Activated CD4-positive, alpha-beta T cell treated with anti-CD3 and anti-CD28 coated beads, Interleukin-2, amount 10 ng/mL, durations not matched to agents 7 days and 5 days (primary cell): Measurements from ENCODE around the gene ABTB2. TPM values are rescaled to one million over a fixed set of nuclear protein-coding genes. Genes with fewer than 3 reads are reported as not detected.
"Not testable (repeated sequence)": the region's sequence is repeated elsewhere in the genome, so short reads cannot be mapped to it uniquely, and the experiment has no call there.

Source experiments
- CTCF ChIA-PET: fragments of 350-600 bp; sonication (Branson Sonifier 250); formaldehyde crosslinking; loops from one replicate; lab custom pipeline; 2021; ENCODE audit warnings: antibody characterized with exemption; lab: Charles Lee
- POLR2A ChIA-PET: fragments of 350-600 bp; sonication (Branson Sonifier 250); formaldehyde crosslinking; loops from one replicate; lab custom pipeline; 2021; ENCODE audit warnings: antibody characterized with exemption; lab: Charles Lee
- DNase-seq: peaks from one replicate; pipeline ENCODE4 v3.0.0-alpha.2; 2020
- H3K27ac Mint-ChIP-seq: one replicate; pipeline ENCODE4 v1.8.0; 2021; ENCODE audit warnings: mild to moderate bottlenecking, moderate library complexity, mixed read lengths
- H3K27me3 Mint-ChIP-seq: one replicate; pipeline ENCODE4 v1.8.0; 2021; ENCODE audit warnings: mixed read lengths
- H3K36me3 Mint-ChIP-seq: one replicate; pipeline ENCODE4 v1.8.0; 2021; ENCODE audit warnings: low read depth, mixed read lengths
- H3K4me1 Mint-ChIP-seq: one replicate; pipeline ENCODE4 v1.8.0; 2021; ENCODE audit warnings: mixed read lengths
- H3K4me3 Mint-ChIP-seq: one replicate; pipeline ENCODE4 v1.8.0; 2021; ENCODE audit warnings: mild to moderate bottlenecking, moderate library complexity, mixed read lengths
- H3K9me3 Mint-ChIP-seq: one replicate; pipeline ENCODE4 v1.8.0; 2021; ENCODE audit warnings: mixed read lengths
- total RNA-seq, 2 experiments: library from RNA; stranded (reverse); gene quantifications; one replicate each; pipeline ENCODE4 v1.2.3, GENCODE V29; 2021

The ABTB2 gene
- total RNA-seq, 2 experiments from 2014 or later = 0.55 to 0.65 TPM

DNA sequence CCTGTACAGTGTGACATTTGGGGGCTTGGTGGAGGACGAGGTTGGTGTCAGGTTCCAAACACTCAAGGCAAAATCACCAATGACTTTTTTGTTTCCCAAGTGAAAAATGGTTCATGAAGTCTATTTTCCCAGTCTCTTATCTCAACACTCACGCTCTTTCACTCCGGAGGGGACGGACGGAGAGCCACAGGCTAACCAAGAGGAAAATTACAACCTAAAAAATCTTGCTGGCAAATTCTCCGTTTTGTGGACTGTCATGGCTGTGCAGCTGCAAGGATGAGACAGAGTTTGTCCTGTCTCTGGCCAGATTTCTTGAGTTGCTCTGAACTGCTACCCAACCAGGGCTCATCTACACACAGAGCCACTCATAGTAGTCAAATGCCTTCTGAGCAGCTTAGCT, 101.2 kb downstream of the ABTB2 start:
- no peaks in the 10 kb centered on the region for H3K9me3 Mint-ChIP-seq
- H3K4me1 Mint-ChIP-seq = peaks cover 2% of the 10 kb centered on the region
- POLR2A ChIA-PET = no interaction called here
- no peaks in the 10 kb centered on the region for H3K36me3 Mint-ChIP-seq
- H3K4me3 Mint-ChIP-seq = no peak overlapping the region
- CTCF ChIA-PET = no interaction called here
- no peak overlapping the region for H3K27ac Mint-ChIP-seq
- no peak for DNase-seq
- peaks cover 13% of the 10 kb centered on the region for H3K27me3 Mint-ChIP-seq

DNA sequence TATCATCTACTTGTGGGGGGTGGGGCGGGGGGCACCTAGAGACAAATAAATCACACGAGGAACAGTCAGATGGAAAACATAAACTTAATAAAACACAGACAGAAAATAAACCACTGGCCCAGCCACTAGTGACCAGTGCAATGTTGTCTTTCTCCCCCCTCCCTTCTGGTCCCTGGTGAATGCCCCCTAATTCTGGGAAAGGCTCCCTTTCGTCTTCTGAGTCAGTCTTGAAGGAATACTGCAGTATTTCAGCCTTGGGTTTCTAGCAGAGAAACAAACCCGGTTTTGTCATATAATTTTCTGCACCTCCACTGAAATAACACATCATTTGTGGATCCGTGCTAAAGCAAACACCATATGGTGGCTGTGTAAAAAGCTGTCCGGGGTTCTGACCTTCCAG, 101.7 kb downstream of the ABTB2 start:
- H3K27ac Mint-ChIP-seq = no peak overlapping the region
- H3K4me3 Mint-ChIP-seq = no peak overlapping the region
- ChIA-PET CTCF (no interaction called here), POLR2A (no interaction called here)
- no peaks in the 10 kb centered on the region for H3K36me3 Mint-ChIP-seq
- no peaks in the 10 kb centered on the region for H3K9me3 Mint-ChIP-seq
- no peak for DNase-seq
- peaks cover 6% of the 10 kb centered on the region for H3K4me1 Mint-ChIP-seq
- peaks cover 17% of the 10 kb centered on the region for H3K27me3 Mint-ChIP-seq

DNA sequence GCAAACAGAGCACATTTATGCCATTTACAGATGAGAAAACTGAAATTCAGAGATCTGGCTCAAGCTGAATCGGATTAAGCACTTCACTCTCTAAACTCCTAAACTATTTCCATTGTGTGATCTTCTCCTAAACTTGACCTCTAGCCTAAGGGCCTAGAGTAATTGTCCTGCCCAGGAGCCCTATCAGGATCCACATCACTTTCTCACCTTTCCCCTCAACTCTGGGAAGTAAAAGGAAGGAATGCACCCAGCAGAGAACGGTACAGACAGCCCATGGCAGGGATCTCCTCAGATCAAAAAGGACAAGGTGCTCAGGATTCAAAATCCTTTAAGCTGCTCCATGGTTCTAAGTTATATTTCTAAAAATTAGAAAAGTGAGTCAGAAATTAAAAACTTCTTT, 102.7 kb downstream of the ABTB2 start:
- H3K4me3 Mint-ChIP-seq = no peak overlapping the region
- peaks cover 26% of the 10 kb centered on the region for H3K27me3 Mint-ChIP-seq
- CTCF ChIA-PET = interaction anchor here (0.6 kb wide), 1 partner anchor 67 kb away, joined by 3 read pairs; no protein-coding TSS in a partner anchor
- no peak overlapping the region for H3K27ac Mint-ChIP-seq
- DNase-seq = no peak
- H3K9me3 Mint-ChIP-seq = no peaks in the 10 kb centered on the region
- peaks cover 17% of the 10 kb centered on the region for H3K4me1 Mint-ChIP-seq
- POLR2A ChIA-PET = no interaction called here
- peaks cover under 1% of the 10 kb centered on the region for H3K36me3 Mint-ChIP-seq

DNA sequence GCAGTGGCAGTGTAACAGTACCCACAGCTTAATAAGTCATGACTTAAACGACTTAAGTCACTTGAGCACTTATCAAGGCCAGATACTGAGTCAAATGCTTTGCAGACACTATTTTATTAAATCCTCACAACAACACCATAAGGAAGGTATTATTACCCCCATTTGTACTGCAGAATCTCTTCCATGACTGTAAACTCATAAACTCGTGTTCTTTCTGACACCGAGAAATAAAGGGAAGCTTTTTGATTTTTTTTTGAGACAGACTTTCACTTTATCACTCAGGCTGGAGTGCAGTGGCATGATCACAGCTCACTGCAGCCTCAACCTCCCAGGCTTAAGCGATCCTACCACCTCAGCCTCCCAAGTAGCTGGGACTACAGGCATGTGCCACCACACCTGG, 103.8 kb downstream of the ABTB2 start:
- ChIA-PET POLR2A (no interaction called here), CTCF (interaction anchor here (0.7 to 1.2 kb wide), 4 partner anchors 11 to 80 kb away, joined by 3 to 6 read pairs (median 3); no protein-coding TSS in a partner anchor)

DNA sequence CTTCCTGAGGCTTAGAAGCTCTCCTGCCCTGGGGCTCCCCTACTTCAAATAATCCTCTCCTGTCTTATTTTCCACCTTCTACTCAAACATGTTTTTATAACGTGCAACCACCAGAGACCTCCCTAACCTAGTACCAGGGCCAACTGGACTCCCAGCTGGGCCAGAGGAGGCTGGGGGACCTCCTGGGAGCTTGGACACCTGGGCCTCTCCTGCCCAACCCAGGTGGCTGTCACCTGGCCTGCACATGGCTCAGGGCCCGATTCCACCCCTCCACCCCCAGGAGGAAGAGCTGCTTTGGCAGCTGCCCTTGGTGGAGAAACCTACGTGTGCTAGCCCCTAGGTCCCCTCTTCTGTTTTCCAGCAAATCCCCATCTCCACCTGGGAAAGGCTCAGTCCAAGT, 105.2 kb downstream of the ABTB2 start:
- peaks cover 30% of the 10 kb centered on the region for H3K27me3 Mint-ChIP-seq
- no peaks in the 10 kb centered on the region for H3K9me3 Mint-ChIP-seq
- H3K4me3 Mint-ChIP-seq = no peak overlapping the region
- peaks cover 4% of the 10 kb centered on the region for H3K36me3 Mint-ChIP-seq
- POLR2A ChIA-PET = no interaction called here
- H3K4me1 Mint-ChIP-seq = peaks cover 41% of the 10 kb centered on the region
- CTCF ChIA-PET = interaction anchor here (1.3 to 1.6 kb wide), 2 partner anchors 38 to 39 kb away, joined by 3 to 5 read pairs; no protein-coding TSS in a partner anchor
- no peak overlapping the region for H3K27ac Mint-ChIP-seq
- no peak for DNase-seq

More for the DNA sequence above, 103.8 kb downstream of the ABTB2 start:
- no peaks in the 10 kb centered on the region for H3K9me3 Mint-ChIP-seq
- H3K4me3 Mint-ChIP-seq = no peak overlapping the region
- peaks cover 4% of the 10 kb centered on the region for H3K36me3 Mint-ChIP-seq
- peaks cover 28% of the 10 kb centered on the region for H3K4me1 Mint-ChIP-seq
- DNase-seq = no peak
- H3K27me3 Mint-ChIP-seq = peaks cover 30% of the 10 kb centered on the region
- no peak overlapping the region for H3K27ac Mint-ChIP-seq

DNA sequence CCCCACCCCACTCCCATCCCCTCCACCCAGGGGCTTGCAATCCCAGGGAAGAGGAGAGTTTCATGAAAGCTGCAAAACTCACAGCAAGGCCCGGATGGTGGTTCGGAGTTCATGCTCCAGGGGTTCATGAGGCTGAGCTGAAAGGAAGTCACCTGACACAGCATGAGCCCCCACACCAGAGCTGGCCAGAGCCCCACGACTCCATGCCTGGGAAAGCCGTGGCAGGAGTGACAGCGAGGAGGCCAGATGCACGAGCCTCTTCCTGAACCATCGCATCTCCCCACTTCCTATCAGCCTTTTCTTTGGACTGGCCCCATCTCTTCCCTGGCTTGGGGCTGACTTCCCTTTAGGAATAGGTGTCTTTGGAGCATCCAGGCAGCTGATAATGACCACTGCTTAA, 105.8 kb downstream of the ABTB2 start:
- CTCF ChIA-PET = interaction anchor here (1.3 to 1.6 kb wide), 2 partner anchors 37 to 40 kb away, joined by 3 to 5 read pairs; no protein-coding TSS in a partner anchor
- POLR2A ChIA-PET = no interaction called here
- H3K4me3 Mint-ChIP-seq = no peak overlapping the region
- H3K4me1 Mint-ChIP-seq = peaks cover 47% of the 10 kb centered on the region
- H3K9me3 Mint-ChIP-seq = no peaks in the 10 kb centered on the region
- peaks cover 4% of the 10 kb centered on the region for H3K36me3 Mint-ChIP-seq
- no peak overlapping the region for H3K27ac Mint-ChIP-seq
- DNase-seq = no peak
- H3K27me3 Mint-ChIP-seq = peaks cover 29% of the 10 kb centered on the region

DNA sequence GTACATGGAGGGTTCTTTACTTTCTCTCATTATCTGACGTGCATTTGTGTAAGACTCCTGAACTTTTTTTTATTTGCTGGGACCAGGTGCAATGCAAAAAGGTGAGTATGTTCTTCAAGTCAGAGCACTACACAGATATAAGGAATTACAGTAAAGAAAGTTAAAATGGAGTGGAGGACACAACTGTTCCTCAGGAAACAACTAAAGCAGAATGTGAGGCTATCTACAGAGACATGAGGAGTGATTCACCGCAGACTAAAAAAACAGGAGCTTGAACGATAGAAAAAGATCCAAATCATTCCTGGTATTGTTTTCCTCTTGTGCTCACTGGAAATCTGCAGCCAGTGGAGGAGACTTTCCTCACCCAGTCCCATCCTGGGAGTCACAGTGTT, 106.2 kb downstream of the ABTB2 start:
- peaks cover 48% of the 10 kb centered on the region for H3K4me1 Mint-ChIP-seq
- peaks cover 28% of the 10 kb centered on the region for H3K27me3 Mint-ChIP-seq
- H3K4me3 Mint-ChIP-seq = no peak overlapping the region
- H3K9me3 Mint-ChIP-seq = no peaks in the 10 kb centered on the region
- H3K36me3 Mint-ChIP-seq = peaks cover 4% of the 10 kb centered on the region
- CTCF ChIA-PET = interaction anchor here (1.1 to 1.2 kb wide), 2 partner anchors 11 to 85 kb away, joined by 3 to 4 read pairs; no protein-coding TSS in a partner anchor
- no peak for DNase-seq
- POLR2A ChIA-PET = interaction anchor here (0.7 kb wide), 1 partner anchor 9 kb away, joined by 3 read pairs; no protein-coding TSS in a partner anchor
- peak overlapping the region; percentile 63 for H3K27ac Mint-ChIP-seq

DNA sequence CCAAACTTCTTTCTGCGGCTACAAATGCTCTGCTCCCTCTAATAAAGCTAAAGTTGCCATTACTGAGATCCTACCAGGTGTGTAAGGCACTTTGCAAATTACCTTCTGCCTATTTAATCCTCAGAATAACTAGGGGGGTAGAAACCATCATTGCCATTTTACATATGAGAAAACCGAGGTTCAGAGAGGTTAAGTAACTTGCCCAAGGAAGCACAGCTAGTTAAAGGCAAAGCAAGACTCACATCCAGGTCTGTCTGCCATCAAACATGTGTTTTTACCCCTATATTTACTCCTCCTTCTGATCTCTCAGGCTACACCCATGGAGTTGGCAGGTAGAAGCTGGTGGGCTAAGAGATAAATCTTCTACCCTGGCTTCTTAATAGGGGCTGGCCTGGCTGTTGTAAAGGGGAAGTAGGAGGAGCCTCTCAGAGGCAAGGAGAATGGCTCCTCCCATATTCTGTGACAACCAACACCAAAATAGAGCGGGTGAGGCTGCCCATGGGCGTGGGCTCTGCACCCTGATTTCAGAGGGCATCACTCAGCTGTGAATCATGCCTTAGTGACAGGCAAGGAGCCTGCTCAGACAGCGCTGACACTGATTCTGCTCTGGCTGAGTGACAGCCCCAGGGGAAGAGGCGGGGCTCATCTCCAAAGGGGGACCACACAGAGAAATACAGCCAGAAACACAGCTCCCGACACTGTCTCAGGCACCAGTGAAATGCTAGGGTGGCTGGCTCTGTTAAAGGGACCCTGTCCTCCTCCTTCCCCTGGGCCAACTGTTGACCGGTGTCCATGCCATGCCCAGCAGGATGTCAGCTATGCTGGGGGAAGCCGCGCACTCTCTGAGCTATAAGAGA, 106.8 kb downstream of the ABTB2 start:
- CTCF ChIA-PET = interaction anchor here (0.8 to 2.2 kb wide), 6 partner anchors 12 to 177 kb away, joined by 3 to 4 read pairs (median 3); no protein-coding TSS in a partner anchor
- H3K36me3 Mint-ChIP-seq = peaks cover 4% of the 10 kb centered on the region
- H3K4me1 Mint-ChIP-seq = peaks cover 52% of the 10 kb centered on the region
- DNase-seq = peak; percentile 71
- POLR2A ChIA-PET = interaction anchor here (0.7 kb wide), 1 partner anchor 8 kb away, joined by 3 read pairs; no protein-coding TSS in a partner anchor
- no peak overlapping the region for H3K4me3 Mint-ChIP-seq
- no peaks in the 10 kb centered on the region for H3K9me3 Mint-ChIP-seq
- peaks cover 28% of the 10 kb centered on the region for H3K27me3 Mint-ChIP-seq
- peak overlapping the region; percentile 63 for H3K27ac Mint-ChIP-seq

DNA sequence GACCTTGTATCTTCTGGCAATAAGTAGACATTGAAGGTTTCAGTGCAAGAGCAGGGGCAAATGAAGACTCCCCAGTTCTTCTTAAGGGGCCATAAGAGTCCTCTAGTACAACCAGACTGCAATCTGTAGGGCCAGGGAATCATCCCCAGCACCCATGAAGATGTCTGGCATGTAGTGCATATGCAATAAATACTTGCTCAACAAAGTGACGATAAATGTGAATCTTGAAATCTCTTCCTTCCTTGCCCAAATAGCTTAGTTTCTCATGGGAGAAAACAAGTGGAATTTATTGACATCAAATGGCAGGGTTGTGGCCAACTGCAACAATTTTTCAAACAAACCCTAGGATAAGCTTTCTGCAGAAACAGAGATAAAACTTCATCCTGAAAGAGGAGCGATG, 107.6 kb downstream of the ABTB2 start:
- ChIA-PET POLR2A (no interaction called here), CTCF (interaction anchor here (0.8 to 2.2 kb wide), 9 partner anchors 24 to 176 kb away, joined by 3 to 4 read pairs (median 3); no protein-coding TSS in a partner anchor)
- H3K27me3 Mint-ChIP-seq = peaks cover 28% of the 10 kb centered on the region
- H3K4me3 Mint-ChIP-seq = no peak overlapping the region
- H3K9me3 Mint-ChIP-seq = no peaks in the 10 kb centered on the region
- H3K27ac Mint-ChIP-seq = no peak overlapping the region
- peaks cover 59% of the 10 kb centered on the region for H3K4me1 Mint-ChIP-seq
- peaks cover 4% of the 10 kb centered on the region for H3K36me3 Mint-ChIP-seq
- DNase-seq = no peak

DNA sequence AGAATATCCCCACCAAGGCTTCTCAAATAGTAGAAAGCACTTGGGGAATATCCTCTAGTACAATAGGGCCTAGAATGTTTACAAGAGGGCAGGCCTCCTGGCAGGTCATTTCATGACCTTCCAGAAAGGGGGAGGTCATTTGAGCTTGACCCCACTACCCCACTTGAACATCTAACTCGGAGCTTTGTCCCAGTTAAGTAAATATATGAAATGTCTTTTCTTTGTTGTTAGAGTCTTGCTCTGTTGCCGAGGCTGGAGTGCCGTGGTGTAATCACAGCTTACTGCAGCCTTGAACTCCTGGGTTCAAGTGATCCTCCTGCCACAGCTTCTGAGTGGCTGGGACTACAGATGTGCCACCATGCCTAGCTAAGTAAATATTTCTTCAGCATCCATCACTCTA, 108.4 kb downstream of the ABTB2 start:
- Mint-ChIP-seq H3K27me3 (peaks cover 25% of the 10 kb centered on the region), H3K36me3 (peaks cover 4% of the 10 kb centered on the region), H3K4me1 (peaks cover 67% of the 10 kb centered on the region), H3K9me3 (no peaks in the 10 kb centered on the region), H3K4me3 (peak overlapping the region; percentile 0), H3K27ac (peak overlapping the region; percentile 85)
- ChIA-PET POLR2A (no interaction called here), CTCF (interaction anchor here (0.9 to 2.3 kb wide), 9 partner anchors 11 to 98 kb away, joined by 3 to 9 read pairs (median 4); no protein-coding TSS in a partner anchor)
- DNase-seq = no peak

DNA sequence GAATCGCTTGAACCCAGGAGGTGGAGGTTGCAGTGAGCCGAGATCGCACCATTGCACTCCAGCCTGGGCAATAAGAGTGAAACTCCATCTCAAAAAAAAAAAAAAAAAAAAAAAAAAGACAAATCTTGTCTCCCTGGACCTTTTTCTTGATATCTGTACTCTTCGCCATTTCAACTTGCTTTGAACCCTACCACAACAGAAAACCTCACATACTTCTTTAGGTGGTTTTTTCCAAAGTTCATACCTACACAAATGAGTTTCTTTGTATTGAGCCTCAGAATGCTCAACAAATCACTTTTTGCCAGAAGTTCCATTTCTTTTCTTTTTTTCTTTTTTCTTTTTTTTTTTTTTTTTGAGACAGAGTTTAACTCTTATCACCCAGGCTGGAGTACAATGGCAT, 111.3 kb downstream of the ABTB2 start:
- Mint-ChIP-seq H3K27me3 (peaks cover 20% of the 10 kb centered on the region), H3K4me1 (peaks cover 72% of the 10 kb centered on the region)
- CTCF ChIA-PET = interaction anchor here (2.1 to 2.5 kb wide), 2 partner anchors 10 to 43 kb away, joined by 6 to 7 read pairs; no protein-coding TSS in a partner anchor
- H3K9me3 Mint-ChIP-seq, POLR2A ChIA-PET, DNase-seq, H3K4me3 Mint-ChIP-seq, H3K36me3 Mint-ChIP-seq, H3K27ac Mint-ChIP-seq: not testable (repeated sequence)

DNA sequence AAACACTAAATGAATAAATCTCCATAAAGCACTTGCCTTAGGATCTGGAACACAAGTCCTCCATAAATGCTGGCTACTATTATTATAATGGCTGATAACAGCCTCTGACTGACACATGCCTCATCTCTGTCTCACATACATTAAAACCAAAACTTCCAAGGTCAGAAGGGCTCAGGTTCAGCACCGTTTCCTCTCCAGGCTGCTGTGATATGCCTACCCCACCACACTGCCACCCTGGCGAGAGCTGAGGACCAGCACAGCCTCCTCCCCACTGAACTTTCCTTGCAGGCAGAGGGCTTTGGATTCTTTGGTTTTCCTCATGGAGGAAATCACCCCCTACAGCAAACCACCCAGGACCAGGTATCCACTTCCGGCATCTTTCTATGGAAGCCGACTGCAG, 112.8 kb downstream of the ABTB2 start:
- Mint-ChIP-seq H3K9me3 (no peaks in the 10 kb centered on the region), H3K27ac (no peak overlapping the region), H3K4me1 (peaks cover 58% of the 10 kb centered on the region), H3K27me3 (peaks cover 11% of the 10 kb centered on the region), H3K36me3 (peaks cover 3% of the 10 kb centered on the region), H3K4me3 (no peak overlapping the region)
- no peak for DNase-seq
- POLR2A ChIA-PET = interaction anchor here (0.5 kb wide), 1 partner anchor 29 kb away, joined by 3 read pairs; no protein-coding TSS in a partner anchor
- CTCF ChIA-PET = interaction anchor here (0.8 to 1.8 kb wide), 2 partner anchors 11 to 71 kb away, joined by 4 to 5 read pairs; no protein-coding TSS in a partner anchor
